Nucleus accumbens (tissue), 56 donors: ENCODE results near the gene IBA57.

ENCODE experiments used
- DNase-seq, 56 donors: peaks; one replicate each; lab custom pipeline; 2025; lab: John Stamatoyannopoulos, UW

The IBA57 gene

DNA sequence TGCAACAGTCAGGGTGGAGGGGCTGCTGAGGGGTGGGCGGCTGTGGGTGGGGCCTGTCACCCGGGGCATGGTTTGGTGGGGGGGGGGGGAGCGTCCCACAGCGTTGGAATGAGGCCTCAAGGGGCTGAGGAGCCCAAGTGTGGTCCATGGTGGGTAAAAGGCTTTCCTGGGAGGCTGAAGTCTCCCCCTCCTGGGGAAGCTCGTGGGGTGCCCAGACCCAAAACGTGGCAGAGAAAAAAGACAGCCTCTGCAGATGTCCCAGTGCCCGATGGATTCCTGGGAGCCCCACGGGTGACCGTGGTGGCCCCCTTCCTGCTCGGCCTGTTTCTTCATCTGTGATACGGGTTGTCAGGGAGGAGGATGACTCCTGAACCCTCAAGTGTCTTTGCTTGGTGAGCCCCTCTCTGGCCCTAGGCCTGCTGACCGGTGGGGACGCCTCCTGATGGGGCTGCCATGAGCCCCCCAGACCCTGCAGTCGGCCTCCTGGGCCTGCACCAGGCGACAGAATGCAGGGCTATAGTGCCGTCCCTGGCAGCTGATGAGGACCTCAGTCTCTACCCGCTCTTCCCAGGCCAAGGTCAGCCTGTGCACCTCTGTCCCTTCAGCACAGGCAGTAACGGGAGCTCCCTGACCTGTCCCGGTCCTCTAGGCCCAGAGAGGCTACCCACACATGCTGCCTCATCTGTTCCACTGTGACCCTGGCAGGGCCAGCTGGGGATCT is 43.4 kb downstream of the IBA57 start:
- DNase-seq = no peak

DNA sequence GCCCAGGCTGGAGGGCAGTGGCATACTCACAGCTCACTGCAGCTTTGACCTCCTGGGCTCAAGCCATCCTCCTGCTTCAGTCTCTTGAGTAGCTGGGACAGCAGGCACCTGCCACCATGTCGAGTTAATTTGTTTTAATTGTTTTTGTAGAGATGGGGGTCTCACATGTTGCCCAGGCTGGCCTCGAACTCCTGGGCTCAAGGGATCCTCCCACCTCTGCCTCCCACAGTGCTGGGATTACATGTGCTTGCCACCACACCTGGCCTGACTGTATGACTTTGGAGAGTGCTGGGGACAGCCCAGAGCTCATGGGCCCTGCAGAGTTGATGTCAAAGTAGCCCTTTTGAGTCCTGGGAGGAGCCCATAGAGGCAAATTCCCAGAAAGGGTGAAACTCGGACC is 44.1 kb downstream of the IBA57 start:
- no peak for DNase-seq

- DNase-seq = no peak
Observed at GRCh38 chr1:228210076-228210651, 44.6 kb downstream of the IBA57 start.

- peak in 40 of 56 donors; percentile 15 to 89 (median 60) for DNase-seq
Observed at GRCh38 chr1:228210712-228211530, 45.3 kb downstream of the IBA57 start.

DNA sequence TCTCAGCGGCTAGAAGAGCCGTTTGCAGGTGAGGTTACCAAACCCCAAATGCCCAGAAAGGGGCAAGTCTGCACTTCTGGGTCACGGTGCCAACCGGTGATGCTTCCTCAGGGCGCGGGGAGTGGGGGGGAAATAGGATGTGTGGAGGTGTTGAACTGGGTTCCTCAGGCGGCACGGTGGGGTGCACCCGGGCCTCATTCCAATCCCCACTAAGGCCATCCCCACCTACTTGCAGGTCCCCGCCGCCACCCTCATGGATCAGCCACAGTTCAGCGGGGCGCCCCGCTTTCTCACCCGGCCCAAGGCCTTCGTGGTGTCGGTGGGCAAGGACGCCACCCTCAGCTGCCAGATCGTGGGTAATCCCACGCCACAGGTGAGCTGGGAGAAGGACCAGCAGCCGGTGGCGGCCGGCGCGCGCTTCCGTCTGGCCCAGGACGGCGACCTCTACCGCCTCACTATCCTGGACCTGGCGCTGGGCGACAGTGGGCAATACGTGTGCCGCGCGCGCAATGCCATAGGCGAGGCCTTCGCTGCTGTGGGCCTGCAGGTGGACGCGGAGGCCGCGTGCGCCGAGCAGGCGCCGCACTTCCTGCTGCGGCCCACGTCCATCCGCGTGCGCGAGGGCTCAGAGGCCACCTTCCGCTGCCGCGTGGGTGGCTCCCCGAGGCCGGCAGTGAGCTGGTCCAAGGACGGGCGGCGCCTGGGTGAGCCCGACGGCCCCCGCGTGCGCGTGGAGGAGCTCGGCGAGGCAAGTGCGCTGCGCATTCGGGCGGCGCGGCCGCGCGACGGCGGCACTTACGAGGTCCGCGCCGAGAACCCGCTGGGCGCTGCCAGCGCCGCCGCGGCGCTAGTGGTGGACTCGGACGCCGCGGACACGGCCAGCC is 46.2 kb downstream of the IBA57 start:
- no peak for DNase-seq

- DNase-seq = no peak
Observed at GRCh38 chr1:228212415-228212965, 46.9 kb downstream of the IBA57 start.

GRCh38 chr1:228212966-228213844 is 47.6 kb downstream of the IBA57 start:
- peak in 45 of 56 donors; percentile 12 to 85 (median 56) for DNase-seq

- no peak for DNase-seq
Observed at GRCh38 chr1:228213917-228214808, 48.6 kb downstream of the IBA57 start.

- no peak for DNase-seq
Observed at GRCh38 chr1:228214921-228215662, 49.5 kb downstream of the IBA57 start.

DNA sequence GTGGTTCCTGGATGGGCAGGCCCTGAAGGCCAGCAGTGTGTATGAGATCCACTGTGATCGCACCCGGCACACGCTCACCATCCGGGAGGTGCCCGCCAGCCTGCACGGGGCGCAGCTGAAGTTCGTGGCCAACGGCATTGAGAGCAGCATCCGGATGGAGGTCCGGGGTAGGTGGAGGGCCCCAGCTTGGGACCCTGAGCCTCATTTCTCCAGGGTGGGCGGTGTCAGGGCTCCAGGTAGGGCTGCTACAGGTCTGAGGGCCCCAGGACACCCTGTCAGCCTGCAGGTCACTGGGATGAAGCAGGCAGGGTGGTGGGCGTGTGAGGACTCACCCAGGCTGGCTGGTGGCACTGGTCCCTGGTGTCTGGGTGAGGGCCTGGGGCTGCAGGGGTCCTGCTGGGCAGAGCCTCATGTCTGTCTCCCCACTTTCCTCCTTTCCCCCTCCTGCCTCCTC is 50.1 kb downstream of the IBA57 start:
- DNase-seq = no peak

GRCh38 chr1:228216371-228217320 is 51.0 kb downstream of the IBA57 start:
- no peak for DNase-seq

GRCh38 chr1:228217551-228218344 is 52.1 kb downstream of the IBA57 start:
- no peak for DNase-seq

DNA sequence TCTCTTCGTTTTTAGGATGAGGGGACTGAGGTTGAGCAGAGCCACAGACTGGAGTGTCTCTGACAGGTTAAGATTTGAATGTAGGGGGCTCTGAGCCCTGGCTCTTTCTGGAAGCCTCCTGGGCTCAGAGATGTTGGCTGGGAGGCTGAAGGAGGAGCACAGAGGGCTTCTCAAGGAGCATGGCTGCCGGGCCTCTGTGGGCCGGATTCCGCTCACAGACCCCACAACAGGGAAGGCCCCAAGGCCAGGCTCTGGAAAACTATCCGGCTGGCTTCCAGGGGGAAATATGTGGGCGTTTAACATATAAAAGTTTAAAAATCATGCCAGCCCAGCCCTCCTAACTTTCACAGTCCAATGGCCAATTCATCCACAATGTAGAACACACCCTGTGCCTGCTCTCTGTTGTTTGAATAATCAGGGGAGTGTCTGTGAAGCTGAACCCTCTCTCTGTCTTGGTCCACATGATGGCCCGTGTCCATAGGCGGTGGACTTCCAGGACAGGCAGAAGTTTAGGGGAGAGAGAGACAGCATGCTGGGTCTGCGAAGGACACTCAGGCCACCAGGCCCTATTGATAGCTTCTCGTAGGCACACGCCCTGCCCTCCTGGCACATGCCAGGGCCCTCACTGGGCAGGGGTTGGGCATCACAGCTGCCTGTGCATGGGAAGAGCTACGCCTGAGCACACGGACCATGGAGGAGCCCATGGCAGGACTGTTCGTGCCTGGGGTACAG is 53.1 kb downstream of the IBA57 start:
- DNase-seq = no peak

- DNase-seq = no peak
Observed at GRCh38 chr1:228219245-228219961, 53.8 kb downstream of the IBA57 start.
